Cortex of kidney (tissue), 1 donor: ENCODE measurements around the gene ARID3B.

Source experiments
- DNase-seq: peaks from one replicate; lab custom pipeline; 2025; lab: John Stamatoyannopoulos, UW

The ARID3B gene

DNA sequence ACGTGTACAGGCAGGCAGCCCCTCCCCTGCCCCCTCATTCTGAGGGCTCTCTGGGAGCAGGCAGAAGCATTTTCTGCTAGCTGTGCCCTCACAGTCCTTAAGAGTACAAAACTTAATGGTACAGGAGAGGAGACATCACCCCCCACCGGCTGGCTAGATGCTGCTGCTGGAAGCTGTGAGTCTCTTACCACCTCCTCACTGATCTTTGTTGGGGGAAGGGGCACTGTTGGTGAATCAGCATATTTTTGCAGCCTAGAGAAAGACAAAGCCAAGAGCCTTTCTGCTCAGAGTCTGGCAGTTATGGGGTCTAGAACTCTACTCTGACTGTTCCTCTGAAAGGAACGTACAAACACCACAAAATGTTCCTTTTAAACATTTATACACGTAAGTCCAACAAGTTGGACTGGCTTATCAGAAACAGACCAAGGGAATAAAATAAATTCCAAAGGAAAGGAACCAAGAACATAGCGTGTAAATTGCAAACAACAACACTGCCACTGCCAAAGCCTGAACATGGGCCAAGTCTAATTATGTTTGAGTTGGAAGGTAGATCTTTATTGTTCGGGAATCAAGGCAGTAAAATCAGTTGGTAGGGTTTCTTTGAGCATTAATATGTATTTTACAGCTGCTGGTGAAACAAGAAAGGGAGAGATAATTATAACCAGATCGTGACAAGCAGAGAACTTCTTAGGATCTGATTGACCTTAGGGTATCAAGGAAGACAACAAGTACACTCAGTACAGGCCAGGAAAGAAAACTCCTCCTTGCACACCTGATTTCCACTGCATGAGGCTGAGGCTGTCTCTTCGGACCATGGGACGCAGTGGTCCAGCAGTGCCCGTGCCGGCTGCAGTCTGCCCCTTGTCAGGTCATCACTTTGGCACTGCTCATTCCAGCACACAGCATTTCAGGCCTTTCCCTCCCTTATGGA, 102.0 kb downstream of the ARID3B start:
- DNase-seq, result no peak

DNA sequence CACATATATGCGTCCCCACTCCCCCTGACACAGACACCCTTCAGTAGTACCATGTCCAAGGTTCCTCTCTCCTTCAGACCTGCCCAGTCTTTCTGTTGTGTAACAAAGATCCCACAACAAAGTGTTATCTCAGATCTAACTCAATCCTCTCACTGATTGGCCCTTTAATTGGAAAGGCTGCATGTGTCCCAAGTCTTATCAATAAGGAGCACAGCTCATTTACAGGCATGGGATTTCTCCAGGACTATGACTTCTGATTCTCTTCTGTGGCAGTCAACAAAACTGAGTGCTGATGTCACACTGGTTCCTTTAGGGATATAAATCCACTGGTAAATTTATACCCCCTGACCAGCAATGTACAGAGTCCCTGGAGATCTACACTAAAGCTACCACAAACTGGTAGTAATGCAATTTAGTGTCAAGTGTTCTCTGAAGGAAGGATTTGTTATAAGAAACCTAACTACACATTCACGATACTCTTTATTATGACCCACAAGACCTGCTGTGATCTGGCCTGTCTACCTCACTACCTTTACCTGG, 102.7 kb downstream of the ARID3B start:
- no peak for DNase-seq

- no peak for DNase-seq
Observed at GRCh38 chr15:74646480-74646879, 105.5 kb downstream of the ARID3B start.
